Immature natural killer cell (primary cell): ENCODE results near the gene HTATIP2. TPM values are rescaled to one million over a fixed set of nuclear protein-coding genes. Genes with fewer than 3 reads are reported as not detected.

Experiments
- polyA plus RNA-seq, 3 donors: library from polyadenylated mRNA; unstranded; fragments of 300-500 nt; fragmentation: Illumina TruSeq; gene quantifications; one replicate each; pipeline ENCODE4 v1.2.3, GENCODE V29; 2021

HTATIP2 gene
- polyA plus RNA-seq, 3 donors from 2014 or later = 61.2 to 67.9 (median 61.6) TPM

Other genes with a start within 250 kb of the HTATIP2 start
- gene DBX1, start 203.2 kb upstream of the HTATIP2 start, polyA plus RNA-seq = not detected
- 1 to 10 TPM; 4.2 to 5.1 (median 5.0) TPM for gene PRMT3, start 24.0 kb downstream of the HTATIP2 start, polyA plus RNA-seq
- gene SLC6A5, start 235.9 kb downstream of the HTATIP2 start, polyA plus RNA-seq = not detected